ENCODE results near the gene PITPNM3.

PITPNM3 gene

GRCh38 chr17:6421700-6422604 lies 134.4 kb downstream of the PITPNM3 start:
- TF ChIP-seq CTCF (IDR thresholded peaks at IDR 0.05; ENCODE audit: unreplicated experiment in 3 of 3), result peak; percentile 77 to 90 (median 90)
- peak overlapping the region in 1 of 3 experiments; percentile 47 for H3K27ac Mint-ChIP-seq
- H3K27me3 Mint-ChIP-seq (ENCODE audit: low read depth), result peaks cover 22% of the 10 kb centered on the region

GRCh38 chr17:6420173-6420641 lies 136.1 kb downstream of the PITPNM3 start:
- H3K4me3 Mint-ChIP-seq, result no peak overlapping the region
- no peaks in the 10 kb centered on the region for H3K9me3 Mint-ChIP-seq
- H3K27me3 Mint-ChIP-seq (ENCODE audit: low read depth), result peaks cover 21% of the 10 kb centered on the region
- no peak overlapping the region for H3K27ac Mint-ChIP-seq
- H3K36me3 Mint-ChIP-seq (ENCODE audit: low read depth), result no peaks in the 10 kb centered on the region
- TF ChIP-seq CTCF (IDR thresholded peaks at IDR 0.05; ENCODE audit: unreplicated experiment in 3 of 3), result peak in 2 of 3 experiments; percentile 9 to 28
- no peaks in the 10 kb centered on the region for H3K4me1 Mint-ChIP-seq

More at GRCh38 chr17:6421700-6422604, 134.4 kb downstream of the PITPNM3 start:
- H3K36me3 Mint-ChIP-seq (ENCODE audit: low read depth), result no peaks in the 10 kb centered on the region
- no peaks in the 10 kb centered on the region for H3K4me1 Mint-ChIP-seq
- no peaks in the 10 kb centered on the region for H3K9me3 Mint-ChIP-seq
- no peak overlapping the region for H3K4me3 Mint-ChIP-seq

GRCh38 chr17:6415616-6416015 lies 140.7 kb downstream of the PITPNM3 start:
- no peaks in the 10 kb centered on the region for H3K36me3 Mint-ChIP-seq (ENCODE audit: low read depth)
- H3K4me3 Mint-ChIP-seq, result no peak overlapping the region
- H3K27ac Mint-ChIP-seq, result no peak overlapping the region
- H3K4me1 Mint-ChIP-seq, result no peaks in the 10 kb centered on the region
- no peak for TF ChIP-seq CTCF (IDR thresholded peaks at IDR 0.05; ENCODE audit: unreplicated experiment in 3 of 3)
- H3K27me3 Mint-ChIP-seq (ENCODE audit: low read depth), result peaks cover 32% of the 10 kb centered on the region
- no peaks in the 10 kb centered on the region for H3K9me3 Mint-ChIP-seq

GRCh38 chr17:6413065-6413464 lies 143.3 kb downstream of the PITPNM3 start:
- Mint-ChIP-seq H3K9me3 (no peaks in the 10 kb centered on the region), H3K4me3 (no peak overlapping the region), H3K36me3 (ENCODE audit: low read depth) (no peaks in the 10 kb centered on the region), H3K4me1 (peaks cover 6% of the 10 kb centered on the region), H3K27ac (no peak overlapping the region), H3K27me3 (ENCODE audit: low read depth) (peaks cover 33% of the 10 kb centered on the region)
- TF ChIP-seq CTCF (IDR thresholded peaks at IDR 0.05; ENCODE audit: unreplicated experiment in 3 of 3), result peak in 2 of 3 experiments; percentile 23 to 47

- Mint-ChIP-seq H3K27me3 (ENCODE audit: low read depth) (peaks cover 21% of the 10 kb centered on the region), H3K4me1 (peaks cover 7% of the 10 kb centered on the region), H3K4me3 (no peak overlapping the region), H3K27ac (no peak overlapping the region), H3K9me3 (no peaks in the 10 kb centered on the region), H3K36me3 (ENCODE audit: low read depth) (no peaks in the 10 kb centered on the region)
- no peak for TF ChIP-seq CTCF (IDR thresholded peaks at IDR 0.05; ENCODE audit: unreplicated experiment in 3 of 3)
Observed at GRCh38 chr17:6408735-6409134, 147.6 kb downstream of the PITPNM3 start.

Measured in nephron (organoid).